ENCODE data around the gene CENATAC. TPM values are rescaled to one million over a fixed set of nuclear protein-coding genes. Genes with fewer than 3 reads are reported as not detected.
"Not testable (repeated sequence)": the region's sequence is repeated elsewhere in the genome, so short reads cannot be mapped to it uniquely, and the experiment has no call there.

CENATAC gene
- total RNA-seq, 4 donors from 2014 or later: 77.3 to 158 (median 88.0) TPM

GRCh38 chr11:118984825-118985224 lies 13.1 kb upstream of the CENATAC start:
- Histone ChIP-seq H3K27ac (no peak overlapping the region), H3K27me3 (no peaks in the 10 kb centered on the region), H3K4me3 (no peak overlapping the region), H3K36me3 (no peaks in the 10 kb centered on the region), H3K4me1 (peaks cover 0 to 12% (median 3%) of the 10 kb centered on the region in 4 donors), H3K9me3 (no peaks in the 10 kb centered on the region)
- no peak for DNase-seq (ENCODE audit: low spot score in 2 of 2)
- WGBS, 2 donors: 56 to 70% methylated on average over 2 of the region's 2 CpGs
- no peak for TF ChIP-seq EP300 (IDR thresholded peaks at IDR 0.05)
- no peak for TF ChIP-seq CTCF (IDR thresholded peaks at IDR 0.05)
- TF ChIP-seq POLR2A (IDR thresholded peaks at IDR 0.05): no peak

- no peaks in the 10 kb centered on the region for H3K9me3 ChIP-seq
- 90 to 96% methylated on average over 5 of the region's 5 CpGs for WGBS, 2 donors
- H3K27ac ChIP-seq: no peak overlapping the region
- H3K36me3 ChIP-seq: peaks cover 0 to 5% (median 0%) of the 10 kb centered on the region in 3 donors
- no peaks in the 10 kb centered on the region for H3K27me3 ChIP-seq
- no peak for TF ChIP-seq EP300 (IDR thresholded peaks at IDR 0.05)
- TF ChIP-seq POLR2A (IDR thresholded peaks at IDR 0.05): no peak
- TF ChIP-seq CTCF (IDR thresholded peaks at IDR 0.05): no peak
- DNase-seq (ENCODE audit: low spot score in 2 of 2): no peak
- H3K4me3 ChIP-seq: no peak overlapping the region
- H3K4me1 ChIP-seq: no peaks in the 10 kb centered on the region
These were observed 9.7 kb upstream of the CENATAC start for GRCh38 chr11:118988280-118988679.

- not testable (repeated sequence) for H3K27ac ChIP-seq; H3K4me3 ChIP-seq; H3K4me1 ChIP-seq; H3K9me3 ChIP-seq; DNase-seq (ENCODE audit: low spot score in 2 of 2); H3K36me3 ChIP-seq; H3K27me3 ChIP-seq
- WGBS, 2 donors: 92 to 96% methylated on average over 36 to 38 of the region's 44 CpGs
These were observed 6.4 kb upstream of the CENATAC start for GRCh38 chr11:118991486-118992038.

GRCh38 chr11:118996926-118997626 lies 862 bp upstream of the CENATAC start:
- no peaks in the 10 kb centered on the region for H3K27me3 ChIP-seq
- peaks cover 0 to 34% (median 20%) of the 10 kb centered on the region in 4 donors for H3K4me1 ChIP-seq
- peak overlapping the region; percentile 83 to 96 (median 92) for H3K4me3 ChIP-seq
- H3K9me3 ChIP-seq: no peaks in the 10 kb centered on the region
- no peak for TF ChIP-seq POLR2A (IDR thresholded peaks at IDR 0.05)
- no peak for TF ChIP-seq CTCF (IDR thresholded peaks at IDR 0.05)
- no peak for TF ChIP-seq EP300 (IDR thresholded peaks at IDR 0.05)
- peak overlapping the region in 3 of 4 donors; percentile 68 to 92 (median 89) for H3K27ac ChIP-seq
- DNase-seq (ENCODE audit: low spot score in 2 of 2): no peak
- WGBS, 2 donors: 9% methylated on average over 22 of the region's 22 CpGs
- H3K36me3 ChIP-seq: peaks cover 0 to 31% (median 6%) of the 10 kb centered on the region in 3 donors

GRCh38 chr11:118998388-118998717 lies 415 bp downstream of the CENATAC start:
- DNase-seq (ENCODE audit: low spot score in 2 of 2): no peak
- no peak for TF ChIP-seq EP300 (IDR thresholded peaks at IDR 0.05)
- no peak for TF ChIP-seq CTCF (IDR thresholded peaks at IDR 0.05)
- no peak for TF ChIP-seq POLR2A (IDR thresholded peaks at IDR 0.05)
- 1 to 2% methylated on average over 15 to 19 of the region's 19 CpGs for WGBS, 2 donors
- Histone ChIP-seq H3K27me3 (no peaks in the 10 kb centered on the region), H3K9me3 (no peaks in the 10 kb centered on the region), H3K4me1 (peaks cover 0 to 34% (median 20%) of the 10 kb centered on the region in 4 donors), H3K36me3 (peaks cover 0 to 43% (median 9%) of the 10 kb centered on the region in 3 donors), H3K27ac (peak overlapping the region; percentile 76 to 92 (median 84)), H3K4me3 (peak overlapping the region; percentile 83 to 96 (median 92))

Measured in tibial nerve (tissue), 4 donors.